ENCODE results near the gene SOSTDC1.
A peak's percentile ranks its signal among the peaks of the same experiment; 100 is the strongest.

Gene SOSTDC1

DNA sequence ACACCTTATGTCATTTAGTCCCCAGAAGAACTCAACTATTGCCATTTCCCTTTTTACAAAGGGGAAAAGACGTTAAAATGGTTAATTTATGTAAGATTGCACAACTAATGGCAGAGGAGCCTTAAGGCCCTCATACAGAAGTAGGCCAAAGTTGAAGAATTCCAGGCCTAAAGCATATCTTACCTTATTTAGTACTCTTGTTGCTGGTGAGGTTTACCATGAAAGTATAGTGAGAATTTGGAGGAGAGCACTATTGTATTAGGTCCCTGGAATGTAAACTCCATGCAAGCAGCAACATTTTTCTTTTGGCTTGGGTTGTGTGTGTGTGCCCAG, 43.5 kb downstream of the SOSTDC1 start:
- no peak for DNase-seq
- no peaks in the 10 kb centered on the region for H3K36me3 ChIP-seq (replicated peaks; ENCODE audit: insufficient read depth, low read length)
- H3K4me2 ChIP-seq (ENCODE audit: low read depth, low read length) = peak overlapping the region; percentile 98
- no peaks in the 10 kb centered on the region for H3K9me2 ChIP-seq (replicated peaks; ENCODE audit: insufficient read depth, low read length)
- H3F3A ChIP-seq (ENCODE audit: insufficient read depth, low read length) = peaks cover 4% of the 10 kb centered on the region; the same call in 1 of the 2 replicates
- no peak overlapping the region for H3K27ac ChIP-seq (ENCODE audit: low read length)
- no peak overlapping the region for H3K9ac ChIP-seq (ENCODE audit: low read length)
- peaks cover 2% of the 10 kb centered on the region; the same call in 1 of the 2 replicates for H3K4me1 ChIP-seq (ENCODE audit: low read length)
- H3K4me3 ChIP-seq (ENCODE audit: low read length) = peak overlapping the region; percentile 60
- H3K27me3 ChIP-seq (replicated peaks; ENCODE audit: insufficient read depth, low read length) = no peaks in the 10 kb centered on the region
- H3K9me3 ChIP-seq (replicated peaks; ENCODE audit: insufficient read depth, low read length) = no peaks in the 10 kb centered on the region
- peak overlapping the region; percentile 80 for H2AFZ ChIP-seq (ENCODE audit: low read length)
- TF ChIP-seq EZH2phosphoT487 (IDR thresholded peaks at IDR 0.05; ENCODE audit: low read length) = no peak
- TF ChIP-seq EZH2 (optimal IDR thresholded peaks at IDR 0.05; ENCODE audit: low read depth, low read length) = no peak
- TF ChIP-seq, protein P1, sequence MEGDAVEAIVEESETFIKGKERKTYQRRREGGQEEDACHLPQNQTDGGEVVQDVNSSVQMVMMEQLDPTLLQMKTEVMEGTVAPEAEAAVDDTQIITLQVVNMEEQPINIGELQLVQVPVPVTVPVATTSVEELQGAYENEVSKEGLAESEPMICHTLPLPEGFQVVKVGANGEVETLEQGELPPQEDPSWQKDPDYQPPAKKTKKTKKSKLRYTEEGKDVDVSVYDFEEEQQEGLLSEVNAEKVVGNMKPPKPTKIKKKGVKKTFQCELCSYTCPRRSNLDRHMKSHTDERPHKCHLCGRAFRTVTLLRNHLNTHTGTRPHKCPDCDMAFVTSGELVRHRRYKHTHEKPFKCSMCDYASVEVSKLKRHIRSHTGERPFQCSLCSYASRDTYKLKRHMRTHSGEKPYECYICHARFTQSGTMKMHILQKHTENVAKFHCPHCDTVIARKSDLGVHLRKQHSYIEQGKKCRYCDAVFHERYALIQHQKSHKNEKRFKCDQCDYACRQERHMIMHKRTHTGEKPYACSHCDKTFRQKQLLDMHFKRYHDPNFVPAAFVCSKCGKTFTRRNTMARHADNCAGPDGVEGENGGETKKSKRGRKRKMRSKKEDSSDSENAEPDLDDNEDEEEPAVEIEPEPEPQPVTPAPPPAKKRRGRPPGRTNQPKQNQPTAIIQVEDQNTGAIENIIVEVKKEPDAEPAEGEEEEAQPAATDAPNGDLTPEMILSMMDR (IDR thresholded peaks at IDR 0.05; ENCODE audit: low read length) = no peak
- no peaks in the 10 kb centered on the region for H4K20me1 ChIP-seq (ENCODE audit: insufficient read depth, low read length)
- H3K79me2 ChIP-seq (ENCODE audit: low read length) = no peaks in the 10 kb centered on the region

DNA sequence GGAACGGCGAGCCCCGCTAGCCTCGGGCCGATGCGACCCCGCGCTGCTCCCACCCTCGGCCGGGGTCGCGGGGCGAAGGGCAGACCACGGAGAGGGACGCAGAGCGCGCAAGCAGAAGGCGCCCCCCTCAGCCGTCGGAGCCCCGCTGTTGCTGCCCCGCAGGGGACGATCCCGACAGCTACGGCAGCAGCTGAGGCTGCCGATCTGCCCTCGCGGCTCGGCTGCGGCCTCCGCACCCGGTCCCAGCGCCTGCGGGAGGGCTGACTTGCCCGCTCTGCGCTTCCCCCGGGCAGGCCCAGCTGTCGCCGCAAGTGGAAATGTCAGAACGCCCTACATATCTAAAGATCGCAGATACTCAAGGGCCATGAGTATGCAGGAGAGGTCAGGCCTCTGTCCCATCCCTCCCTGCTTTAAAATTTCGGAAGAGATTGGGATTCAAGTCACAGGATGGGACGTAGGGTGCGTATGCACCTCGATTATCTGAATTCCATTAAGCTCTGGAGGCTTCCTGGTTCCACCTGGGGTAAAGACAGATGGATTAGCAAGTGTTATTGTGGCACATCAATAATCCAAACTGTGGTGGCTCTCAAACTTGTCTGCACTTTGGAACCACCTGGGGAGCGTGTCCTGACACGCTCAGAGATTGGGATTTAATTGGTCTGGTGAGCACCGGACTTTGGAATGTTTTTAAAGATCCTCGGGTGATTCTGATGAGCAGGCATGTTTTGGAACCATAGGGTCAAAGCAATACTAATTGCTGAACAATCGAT, 44.0 kb downstream of the SOSTDC1 start, which contains the start of gene CRPPA:
CRPPA (minus strand) TSS at position 206 of the 770 bp plus-strand sequence. CDS start 216 bp downstream, outside the sequence.
- no peaks in the 10 kb centered on the region for H4K20me1 ChIP-seq (ENCODE audit: insufficient read depth, low read length)
- H3K9me2 ChIP-seq (replicated peaks; ENCODE audit: insufficient read depth, low read length) = no peaks in the 10 kb centered on the region
- H3K36me3 ChIP-seq (replicated peaks; ENCODE audit: insufficient read depth, low read length) = no peaks in the 10 kb centered on the region
- peaks cover 4% of the 10 kb centered on the region; the same call in 1 of the 2 replicates for H3F3A ChIP-seq (ENCODE audit: insufficient read depth, low read length)
- peak within 1 kb of the TSS; percentile 98 for H3K4me2 ChIP-seq (ENCODE audit: low read depth, low read length)
- no peaks in the 10 kb centered on the region for H3K27me3 ChIP-seq (replicated peaks; ENCODE audit: insufficient read depth, low read length)
- H2AFZ ChIP-seq (ENCODE audit: low read length) = peak within 1 kb of the TSS; percentile 80
- peak; percentile 53 for DNase-seq
- no peaks in the 10 kb centered on the region for H3K9me3 ChIP-seq (replicated peaks; ENCODE audit: insufficient read depth, low read length)
- H3K4me1 ChIP-seq (ENCODE audit: low read length) = peaks cover 2% of the 10 kb centered on the region; the same call in 1 of the 2 replicates
- no peaks in the 10 kb centered on the region for H3K79me2 ChIP-seq (ENCODE audit: low read length)
- peak within 1 kb of the TSS; percentile 60 for H3K4me3 ChIP-seq (ENCODE audit: low read length)
- TF ChIP-seq EZH2 (optimal IDR thresholded peaks at IDR 0.05; ENCODE audit: low read depth, low read length) (no peak), EZH2phosphoT487 (IDR thresholded peaks at IDR 0.05; ENCODE audit: low read length) (no peak)
- TF ChIP-seq, protein P1 (IDR thresholded peaks at IDR 0.05; ENCODE audit: low read length) = no peak
- peak within 1 kb of the TSS; percentile 80 for H3K27ac ChIP-seq (ENCODE audit: low read length)
- H3K9ac ChIP-seq (ENCODE audit: low read length) = peak within 1 kb of the TSS; percentile 66

DNA sequence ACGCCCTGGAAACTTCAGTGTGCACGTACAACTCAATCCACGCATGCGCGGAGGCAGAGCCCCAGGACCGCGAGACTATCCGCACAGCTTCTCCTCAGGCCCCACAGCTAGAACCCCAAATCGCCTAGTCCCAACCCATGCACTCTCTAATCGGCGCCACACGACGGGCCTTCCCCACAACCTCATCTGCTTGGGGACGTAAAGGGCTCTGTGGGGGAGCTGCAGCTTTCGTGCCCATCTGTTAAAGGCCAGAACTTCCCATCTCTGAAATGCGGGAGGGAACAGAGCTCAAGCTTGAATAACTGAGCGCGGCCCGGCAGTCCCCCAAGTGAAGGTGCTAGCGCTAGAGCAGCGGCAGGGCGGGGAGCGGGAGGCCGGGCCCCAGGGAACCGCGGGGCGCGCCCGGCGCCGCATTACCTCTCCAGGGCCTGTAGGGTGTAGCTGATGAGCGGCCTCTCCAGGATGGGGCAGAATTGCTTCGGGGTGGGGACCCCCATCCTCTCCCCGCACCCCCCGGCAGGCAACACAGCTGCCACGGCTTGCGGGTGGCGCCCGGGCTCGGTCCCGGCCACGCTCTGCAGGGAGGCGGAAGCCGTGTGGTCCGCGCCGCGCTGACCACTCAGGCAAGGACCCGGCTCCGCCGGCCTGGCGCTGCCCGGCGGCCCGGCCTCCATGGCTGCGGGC, 44.7 kb downstream of the SOSTDC1 start:
- Histone ChIP-seq H3K9me2 (replicated peaks; ENCODE audit: insufficient read depth, low read length) (no peaks in the 10 kb centered on the region), H2AFZ (ENCODE audit: low read length) (peak overlapping the region; percentile 80), H3K4me1 (ENCODE audit: low read length) (peaks cover 2% of the 10 kb centered on the region; the same call in 1 of the 2 replicates), H3K27me3 (replicated peaks; ENCODE audit: insufficient read depth, low read length) (no peaks in the 10 kb centered on the region), H3K9ac (ENCODE audit: low read length) (peak overlapping the region; percentile 66), H3F3A (ENCODE audit: insufficient read depth, low read length) (peaks cover 4% of the 10 kb centered on the region; the same call in 1 of the 2 replicates), H3K4me3 (ENCODE audit: low read length) (peak overlapping the region; percentile 60), H4K20me1 (ENCODE audit: insufficient read depth, low read length) (no peaks in the 10 kb centered on the region), H3K9me3 (replicated peaks; ENCODE audit: insufficient read depth, low read length) (no peaks in the 10 kb centered on the region), H3K79me2 (ENCODE audit: low read length) (no peaks in the 10 kb centered on the region), H3K36me3 (replicated peaks; ENCODE audit: insufficient read depth, low read length) (no peaks in the 10 kb centered on the region), H3K4me2 (ENCODE audit: low read depth, low read length) (peak overlapping the region; percentile 98), H3K27ac (ENCODE audit: low read length) (peak overlapping the region; percentile 80)
- no peak for TF ChIP-seq EZH2phosphoT487 (IDR thresholded peaks at IDR 0.05; ENCODE audit: low read length)
- TF ChIP-seq, protein P1 (IDR thresholded peaks at IDR 0.05; ENCODE audit: low read length) = peak; percentile 33
- DNase-seq = peak; percentile 97
